ENCODE results near the gene CDK17. TPM values are rescaled to one million over a fixed set of nuclear protein-coding genes. Genes with fewer than 3 reads are reported as not detected.
A peak's percentile ranks its signal among the peaks of the same experiment; 100 is the strongest.

CDK17 gene
- total and polyA plus RNA-seq, 9 of the 15 experiments (the other 6 are each of a cell fraction or from before 2014, with no cell fraction given): 4.8 to 39.3 (median 21.6) TPM

GRCh38 chr12:96399919-96400630 lies at the start of gene CDK17 (continued):
- TF ChIP-seq CREB1 (IDR thresholded peaks at IDR 0.05): 0 out of 2 replicates have a peak, but pooled peaks have one; percentile 13
- no peak for TF ChIP-seq CREB1 (CRISPR knock-in tag; IDR thresholded peaks at IDR 0.05)
- no peak for TF ChIP-seq E2F3 (CRISPR knock-in tag; IDR thresholded peaks at IDR 0.05)
- TF ChIP-seq ZBTB40 (IDR thresholded peaks at IDR 0.05): 0 out of 2 replicates have a peak, but pooled peaks have one; percentile 31
- no peak for TF ChIP-seq ZBTB40 (CRISPR knock-in tag; IDR thresholded peaks at IDR 0.05)
- no peak for TF ChIP-seq ETV6 (IDR thresholded peaks at IDR 0.05; ENCODE audit: borderline replicate concordance in 1 of 2, low read depth in 2 of 2, low read length in 1 of 2)
- no peak for TF ChIP-seq ETV6 (CRISPR knock-in tag; IDR thresholded peaks at IDR 0.05; ENCODE audit: borderline replicate concordance)
- TF ChIP-seq GABPA (tag; conservative IDR thresholded peaks at IDR 0.05; ENCODE audit: low read depth): peak; percentile 72
- TF ChIP-seq NEUROD1 (IDR thresholded peaks at IDR 0.05; ENCODE audit: borderline replicate concordance, low read depth, low read length, partially characterized antibody): no peak
- peak; percentile 28 to 78 for TF ChIP-seq MAZ (CRISPR knock-in tag; conservative IDR thresholded peaks at IDR 0.05 in 1 of 2, IDR thresholded peaks at IDR 0.05 in 1 of 2)
- no peak for TF ChIP-seq ZNF740 (CRISPR knock-in tag; IDR thresholded peaks at IDR 0.05)
- TF ChIP-seq ZNF740 (tag; IDR thresholded peaks at IDR 0.05): 0 out of 4 replicates have a peak, but pooled peaks of 1 of the 2 experiments have one; percentile 52
- TF ChIP-seq ZNF174 (CRISPR knock-in tag; IDR thresholded peaks at IDR 0.05): no peak
- peak; percentile 84 for TF ChIP-seq ZFX (CRISPR knock-in tag; IDR thresholded peaks at IDR 0.05)
- no peak for TF ChIP-seq ELF1 (tag; IDR thresholded peaks at IDR 0.05)
- TF ChIP-seq ZNF431 (CRISPR knock-in tag; IDR thresholded peaks at IDR 0.05): no peak
- TF ChIP-seq RBM39 (optimal IDR thresholded peaks at IDR 0.05; ENCODE audit: low read depth, low read length): no peak
- TF ChIP-seq ZNF764 (CRISPR knock-in tag; IDR thresholded peaks at IDR 0.05; ENCODE audit: low read depth): no peak
- peak; percentile 41; the same call in 1 of the 2 replicates for TF ChIP-seq NCOA6 (IDR thresholded peaks at IDR 0.05)
- peak; percentile 42 for TF ChIP-seq CREM (IDR thresholded peaks at IDR 0.05; ENCODE audit: low read depth)

Data from K562 (cell line).